Measurements from ENCODE around the gene MYO16.

Gene MYO16

DNA sequence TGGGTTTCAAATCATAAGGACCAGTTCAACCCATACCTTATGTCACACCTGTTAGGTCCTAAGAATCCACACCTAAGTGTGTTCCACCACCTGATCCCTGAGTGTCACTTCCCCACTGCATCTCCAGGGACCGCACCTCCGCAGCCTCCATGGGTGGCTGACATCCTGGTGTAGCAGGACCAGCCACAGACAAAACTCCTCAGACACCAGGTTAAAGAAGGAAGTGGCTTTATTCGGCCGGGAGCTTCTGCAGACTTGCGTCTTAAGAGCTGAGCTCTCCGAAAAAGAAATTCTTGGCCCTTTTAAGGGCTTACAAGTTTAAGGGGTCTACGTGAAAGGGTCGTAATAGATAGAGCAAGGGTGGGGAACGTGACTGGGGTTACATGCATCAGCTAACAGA is 509.9 kb downstream of the MYO16 start:
- ATAC-seq: no peak

DNA sequence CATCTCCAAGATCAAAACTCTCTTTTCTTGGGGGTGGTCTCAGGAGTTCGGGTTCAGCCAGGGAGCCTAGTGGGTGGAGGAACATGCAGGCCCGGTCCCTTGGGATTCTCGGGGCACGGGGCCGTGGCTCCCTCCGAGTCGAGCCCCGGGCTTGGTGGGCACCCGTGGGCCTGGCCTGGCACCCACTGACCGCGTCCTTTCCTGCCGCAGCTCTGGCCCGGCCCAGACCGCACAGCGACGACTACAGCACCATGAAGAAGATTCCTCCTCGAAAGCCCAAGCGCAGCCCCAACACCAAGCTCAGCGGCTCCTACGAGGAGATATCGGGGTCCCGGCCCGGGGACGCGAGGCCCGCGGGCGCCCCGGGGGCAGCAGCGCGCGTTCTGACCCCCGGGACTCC is 510.6 kb downstream of the MYO16 start:
- no peak for ATAC-seq

DNA sequence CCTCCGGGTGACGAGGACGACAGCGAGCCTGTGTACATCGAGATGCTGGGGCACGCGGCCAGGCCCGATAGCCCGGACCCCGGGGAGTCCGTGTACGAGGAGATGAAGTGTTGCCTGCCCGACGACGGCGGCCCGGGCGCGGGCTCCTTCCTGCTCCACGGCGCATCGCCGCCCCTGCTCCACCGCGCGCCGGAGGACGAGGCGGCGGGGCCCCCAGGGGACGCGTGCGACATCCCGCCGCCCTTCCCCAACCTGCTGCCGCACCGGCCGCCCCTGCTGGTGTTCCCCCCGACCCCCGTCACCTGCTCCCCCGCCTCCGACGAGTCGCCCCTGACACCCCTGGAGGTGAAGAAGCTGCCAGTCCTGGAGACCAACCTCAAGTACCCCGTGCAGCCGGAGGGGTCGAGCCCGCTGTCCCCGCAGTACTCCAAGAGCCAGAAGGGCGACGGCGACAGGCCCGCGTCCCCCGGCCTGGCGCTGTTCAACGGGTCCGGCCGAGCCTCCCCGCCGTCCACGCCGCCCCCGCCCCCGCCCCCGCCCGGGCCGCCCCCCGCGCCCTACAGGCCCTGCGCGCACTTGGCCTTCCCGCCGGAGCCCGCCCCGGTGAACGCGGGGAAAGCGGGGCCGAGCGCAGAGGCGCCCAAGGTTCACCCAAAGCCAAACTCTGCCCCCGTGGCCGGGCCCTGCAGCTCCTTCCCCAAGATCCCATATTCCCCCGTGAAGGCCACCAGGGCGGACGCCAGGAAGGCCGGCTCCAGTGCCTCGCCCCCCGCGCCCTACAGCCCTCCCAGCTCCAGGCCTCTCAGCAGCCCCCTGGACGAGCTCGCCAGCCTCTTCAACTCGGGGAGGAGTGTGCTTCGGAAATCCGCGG is 511.3 kb downstream of the MYO16 start:
- ATAC-seq: no peak

DNA sequence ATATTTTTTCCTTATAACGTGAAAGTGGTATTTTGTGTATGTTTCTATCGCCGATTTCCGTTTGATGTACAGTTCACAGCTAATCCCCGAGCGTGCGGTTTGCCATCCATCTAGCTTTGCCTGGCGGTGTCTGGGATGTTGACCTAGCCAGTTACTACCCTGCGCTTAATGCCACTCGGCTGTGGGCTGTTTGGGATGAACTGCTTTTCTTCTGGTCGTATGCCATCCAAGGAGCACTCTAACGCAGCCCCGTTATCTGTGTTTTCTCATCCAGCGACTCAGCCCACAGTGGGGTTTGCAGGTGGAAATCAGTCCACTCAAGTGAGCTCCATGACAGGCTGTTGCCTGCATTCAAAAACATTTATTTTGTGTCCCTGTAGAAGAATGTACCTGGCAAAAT is 512.3 kb downstream of the MYO16 start:
- no peak for ATAC-seq

DNA sequence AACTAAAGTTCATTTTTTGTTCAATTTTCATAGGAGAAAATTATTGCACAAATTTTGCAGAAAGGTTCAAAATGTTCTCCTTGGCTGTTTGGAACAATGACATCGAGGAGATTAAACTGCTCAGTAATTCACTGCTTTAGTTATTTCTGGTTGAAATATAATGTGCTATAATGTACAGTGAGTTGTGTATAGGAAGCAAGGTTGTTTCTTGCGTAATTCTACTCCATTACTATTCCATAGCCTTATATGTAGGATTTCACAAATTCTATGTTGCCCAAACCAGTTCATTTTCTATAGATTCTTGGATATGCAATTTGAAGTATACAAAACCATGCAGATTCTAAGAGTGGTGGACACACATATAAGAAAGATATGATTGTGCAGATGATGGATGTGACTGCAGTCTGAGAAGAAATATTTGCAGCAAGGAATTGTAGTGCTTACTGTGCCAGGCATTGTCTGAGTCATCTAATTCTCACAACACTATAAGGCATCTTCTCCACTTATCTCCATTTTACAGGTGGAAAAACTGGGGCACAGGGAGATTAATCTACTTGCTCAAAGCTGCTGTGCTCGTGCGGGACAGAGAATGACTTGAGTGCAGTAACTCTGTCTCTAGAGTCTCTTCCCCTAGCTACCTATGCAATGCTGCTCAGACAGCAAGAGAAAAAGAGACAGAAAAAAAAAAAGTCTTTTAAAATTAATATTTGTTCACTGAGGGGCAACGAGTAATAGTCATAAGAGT is 515.5 kb downstream of the MYO16 start:
- ATAC-seq: no peak

DNA sequence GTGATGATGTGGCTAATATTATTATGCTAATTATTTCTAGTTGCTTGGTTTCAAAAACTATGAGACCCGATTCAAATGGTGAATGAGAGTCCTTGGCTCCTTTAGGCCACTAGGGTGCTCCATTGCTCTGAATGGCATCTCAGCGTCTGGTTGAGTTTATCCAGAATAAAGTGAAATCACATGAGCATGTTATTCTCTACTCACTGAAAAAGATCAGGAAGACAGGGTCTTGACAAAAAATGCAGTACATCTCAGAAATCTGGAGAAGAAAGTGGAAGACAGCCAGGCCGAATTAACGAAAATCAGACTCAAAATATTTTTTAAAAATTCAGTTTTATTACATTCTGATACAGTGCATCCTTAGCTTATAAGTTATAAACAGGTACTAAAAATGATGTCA is 516.2 kb downstream of the MYO16 start:
- ATAC-seq: no peak

DNA sequence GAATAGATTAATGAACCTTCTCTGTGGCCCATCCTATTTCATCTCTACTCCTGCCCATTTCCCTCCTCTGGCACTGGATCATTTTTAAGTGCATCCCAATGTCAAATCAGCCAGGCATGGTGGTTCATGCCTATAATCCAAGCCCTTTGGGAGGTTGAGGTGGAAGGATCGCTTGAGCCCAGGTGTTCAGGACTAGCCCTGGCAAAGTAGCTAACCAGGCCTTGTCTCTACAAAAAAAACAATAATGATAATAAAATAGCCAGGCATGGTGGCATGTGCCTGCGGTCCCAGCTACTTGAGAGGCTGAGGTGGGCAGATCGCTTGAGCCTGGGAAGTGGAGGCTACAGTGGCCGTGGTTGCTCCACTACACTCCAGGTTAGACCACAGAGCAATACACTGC is 517.0 kb downstream of the MYO16 start:
- no peak for ATAC-seq

DNA sequence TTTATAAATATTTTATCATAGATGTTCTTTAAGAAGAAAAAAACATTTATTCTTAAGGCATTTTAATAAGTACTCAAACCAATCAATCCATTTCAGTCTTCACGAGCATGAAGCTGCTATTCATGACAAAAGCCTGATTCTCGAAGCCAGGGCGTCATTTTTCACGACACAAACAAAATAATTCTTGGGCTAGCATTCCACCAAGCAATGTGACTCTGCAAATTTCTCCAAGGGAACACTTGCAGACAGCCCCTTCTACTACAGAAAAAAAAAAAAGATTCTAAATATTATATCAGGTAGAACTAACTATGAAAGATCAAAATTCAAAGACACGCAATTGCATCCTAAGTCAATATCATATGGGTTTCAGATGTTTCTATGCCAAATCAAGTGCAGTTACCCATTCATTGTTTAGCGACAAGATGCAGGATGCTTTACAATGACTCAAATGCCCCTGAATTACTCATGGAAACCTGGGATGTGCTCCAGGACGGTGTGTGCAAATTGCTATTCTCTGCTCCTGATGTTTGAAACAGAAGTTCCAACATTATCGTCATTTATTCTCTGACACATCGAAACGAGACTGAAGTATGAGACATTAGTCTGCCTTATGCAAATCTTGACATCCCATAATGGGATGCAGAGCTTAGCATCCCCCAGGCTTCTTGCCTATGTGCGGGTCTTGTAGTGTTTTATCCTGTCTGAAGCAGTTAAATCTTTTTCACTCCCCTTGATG is 517.7 kb downstream of the MYO16 start:
- no peak for ATAC-seq

DNA sequence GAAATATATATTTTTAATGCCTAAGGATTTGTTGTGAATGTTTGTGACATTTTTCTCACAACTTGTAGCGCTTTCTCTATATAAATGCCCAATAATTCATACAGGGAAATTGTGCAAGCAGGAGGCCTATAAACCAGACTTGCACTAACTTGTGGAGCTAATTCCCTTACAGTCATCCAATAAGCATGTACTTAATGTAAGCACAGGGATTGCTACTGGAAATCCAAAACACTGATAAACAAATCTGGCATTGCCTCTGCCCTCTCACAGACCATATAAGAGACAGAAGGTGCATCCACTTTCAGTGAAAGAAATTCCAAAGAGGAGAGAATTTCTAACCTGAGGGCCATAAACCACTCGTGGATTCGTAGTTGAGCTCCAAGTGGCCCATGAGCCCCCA is 518.8 kb downstream of the MYO16 start:
- ATAC-seq: no peak

DNA sequence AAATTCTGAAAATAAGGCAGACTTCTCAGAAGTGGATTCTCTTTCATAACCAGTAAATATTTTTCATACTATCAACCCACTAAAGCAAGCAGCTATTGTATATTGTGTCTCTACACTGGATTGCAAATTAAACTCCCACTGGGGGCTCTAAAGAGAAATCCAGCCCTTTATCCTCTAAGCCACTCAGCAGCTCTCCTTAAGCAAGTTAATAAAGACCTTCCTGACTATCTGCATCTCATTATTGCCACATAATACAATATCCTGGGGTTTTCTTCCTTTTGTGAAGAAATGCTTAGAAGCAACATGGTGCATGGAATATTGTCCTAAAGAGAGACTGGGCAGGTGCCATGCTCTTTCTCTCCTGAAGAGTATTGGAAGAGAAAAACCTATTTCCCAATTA is 521.3 kb downstream of the MYO16 start:
- ATAC-seq: no peak

DNA sequence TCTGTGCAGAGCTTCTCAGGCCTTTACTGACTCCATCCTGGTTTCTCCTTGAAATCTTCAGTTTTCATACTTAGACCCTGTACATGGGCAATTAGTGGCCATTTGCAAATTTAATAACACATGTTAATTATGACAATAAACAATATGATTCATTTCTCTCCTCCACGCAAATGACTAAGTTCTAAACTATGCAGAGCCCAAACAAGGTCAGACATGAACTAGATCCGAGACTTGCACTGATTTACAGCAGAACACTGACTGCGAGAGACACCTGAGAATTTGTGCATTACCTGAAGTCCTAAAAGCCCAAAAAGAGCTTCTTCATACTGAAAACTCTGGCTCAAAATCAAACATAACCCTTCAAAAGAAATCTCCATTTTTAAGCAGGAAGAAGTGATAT is 521.8 kb downstream of the MYO16 start:
- no peak for ATAC-seq

DNA sequence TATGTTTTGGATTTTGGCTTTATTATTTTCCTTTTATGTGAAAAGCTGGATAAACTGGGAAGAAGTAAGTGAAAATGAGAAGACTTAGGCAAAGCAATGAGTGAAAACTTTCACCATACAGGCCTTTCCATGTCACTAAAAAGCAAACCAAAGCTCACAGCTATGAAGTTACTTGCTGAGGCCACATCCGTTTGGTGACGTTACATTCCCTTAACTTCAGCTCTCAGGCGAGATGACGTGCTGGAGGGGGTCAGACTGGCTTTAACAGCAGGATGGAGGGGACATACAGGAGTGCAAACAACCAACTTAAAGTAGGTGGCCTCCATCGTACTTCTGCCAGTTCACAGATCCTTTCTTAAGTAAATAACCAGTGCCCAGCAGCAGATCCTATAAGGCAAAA is 522.3 kb downstream of the MYO16 start:
- ATAC-seq: no peak

DNA sequence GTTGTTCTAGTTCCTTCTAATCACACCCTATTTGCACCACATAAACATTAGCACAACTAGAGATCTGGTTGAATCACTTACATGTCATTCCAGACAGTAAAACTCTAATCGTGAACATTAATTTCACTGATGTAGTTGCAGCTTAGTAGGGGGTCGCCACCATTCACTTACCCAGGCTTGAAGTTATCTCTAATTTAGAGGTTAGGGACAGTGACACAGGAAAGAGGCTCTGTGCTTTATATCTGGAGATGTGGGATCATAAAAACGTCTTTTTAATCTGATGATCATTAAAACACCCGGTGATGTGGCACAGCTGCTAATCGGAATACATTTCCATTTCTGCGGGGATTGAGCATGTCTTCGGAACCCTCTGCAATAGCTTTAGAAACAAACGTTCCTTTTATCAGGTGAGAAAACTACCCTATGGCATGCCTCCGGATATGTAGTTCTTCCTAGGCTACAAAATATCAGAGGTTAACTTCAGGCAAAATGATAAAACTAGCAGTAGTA is 523.0 kb downstream of the MYO16 start:
- no peak for ATAC-seq

DNA sequence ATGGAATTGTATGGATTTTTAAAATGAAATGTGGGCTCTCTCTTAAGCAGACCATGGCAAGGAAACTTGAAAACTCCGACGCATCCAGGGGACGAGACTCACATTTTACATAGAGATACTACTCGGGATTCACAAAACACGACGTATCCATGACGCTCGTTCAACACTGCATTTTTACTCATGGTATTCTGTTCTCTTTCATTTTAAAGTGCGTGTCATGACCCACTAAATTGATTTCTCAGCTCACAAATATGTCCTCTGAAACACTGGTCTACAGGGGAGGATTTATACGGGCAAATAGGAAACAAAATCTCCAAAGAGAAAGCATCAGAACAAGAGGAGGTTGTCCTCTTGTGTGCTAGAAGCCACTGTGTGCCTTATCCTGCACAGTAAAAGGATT is 523.5 kb downstream of the MYO16 start:
- no peak for ATAC-seq

DNA sequence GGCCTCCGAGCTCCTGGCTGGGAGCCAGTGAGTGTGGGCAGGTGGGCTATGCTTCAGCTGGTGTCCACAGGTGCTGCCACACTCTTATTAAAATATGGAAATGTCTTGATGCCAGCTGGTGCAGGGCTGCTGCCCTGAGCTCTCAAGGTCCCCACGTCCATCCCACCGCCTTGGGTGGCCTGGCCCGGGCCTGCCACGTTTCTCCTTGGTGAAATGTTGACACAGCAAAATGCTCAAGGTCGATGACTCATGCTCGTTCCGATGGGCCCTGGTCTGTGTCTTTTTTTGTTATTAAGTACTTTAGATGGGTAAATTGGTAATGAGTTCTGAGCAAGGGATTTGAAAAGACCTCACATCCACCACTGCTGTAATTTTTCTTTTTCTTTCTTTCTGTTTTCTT is 524.7 kb downstream of the MYO16 start:
- ATAC-seq: no peak

DNA sequence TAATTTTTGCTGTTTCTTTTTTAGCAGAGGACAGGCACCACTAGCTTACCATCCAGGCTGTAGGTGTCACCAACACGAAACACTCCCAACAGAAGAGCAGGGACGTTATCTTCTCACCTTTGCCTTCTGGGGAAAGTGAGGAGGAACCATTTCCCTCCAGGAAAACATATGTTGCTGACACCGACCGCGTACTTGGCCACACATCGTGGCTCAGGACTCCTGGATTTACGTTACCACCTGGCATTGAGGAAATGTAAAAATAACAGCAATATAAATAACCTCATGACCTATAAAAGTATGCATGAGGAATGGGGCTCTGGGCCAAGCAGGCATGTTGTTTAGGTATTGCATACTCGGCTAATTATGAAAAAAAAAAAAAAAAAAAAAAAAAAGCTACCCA is 525.1 kb downstream of the MYO16 start:
- no peak for ATAC-seq

DNA sequence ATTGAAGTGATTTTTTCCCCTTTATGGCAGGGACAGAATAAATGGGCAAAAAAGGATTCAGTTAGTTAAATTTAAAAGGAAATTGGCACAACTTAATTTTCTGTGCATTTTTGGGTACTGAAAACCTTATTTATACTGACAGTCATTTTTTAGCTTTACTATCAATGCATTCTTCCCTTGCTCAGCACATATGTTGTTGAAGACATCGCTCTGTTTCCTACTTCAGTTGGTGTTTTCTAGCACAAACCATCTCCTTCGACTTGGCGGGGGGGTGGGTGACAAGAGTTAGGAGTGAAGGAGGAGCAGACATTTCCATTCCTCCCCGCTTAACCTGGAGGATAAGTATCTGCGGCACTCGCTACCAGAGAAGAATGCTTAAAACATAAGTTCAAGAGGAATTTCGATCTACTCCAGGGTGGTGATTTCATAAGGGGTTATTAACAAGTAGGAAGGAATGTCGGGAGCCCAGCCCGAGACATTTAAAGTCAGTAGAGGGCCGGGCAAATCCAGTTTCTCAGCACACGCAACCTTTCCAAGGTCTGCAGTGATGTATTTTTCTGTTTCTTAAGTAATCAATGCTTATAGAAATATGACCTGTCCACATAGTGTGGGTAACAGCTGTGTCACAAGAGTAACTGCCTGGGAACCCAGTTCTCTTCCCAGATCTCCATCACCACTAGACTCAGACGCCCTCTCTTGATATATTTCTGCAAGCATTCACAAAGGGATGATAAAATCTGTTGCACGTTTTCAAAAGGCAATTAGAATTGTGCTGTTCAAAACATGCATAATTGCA is 525.8 kb downstream of the MYO16 start:
- ATAC-seq: no peak

DNA sequence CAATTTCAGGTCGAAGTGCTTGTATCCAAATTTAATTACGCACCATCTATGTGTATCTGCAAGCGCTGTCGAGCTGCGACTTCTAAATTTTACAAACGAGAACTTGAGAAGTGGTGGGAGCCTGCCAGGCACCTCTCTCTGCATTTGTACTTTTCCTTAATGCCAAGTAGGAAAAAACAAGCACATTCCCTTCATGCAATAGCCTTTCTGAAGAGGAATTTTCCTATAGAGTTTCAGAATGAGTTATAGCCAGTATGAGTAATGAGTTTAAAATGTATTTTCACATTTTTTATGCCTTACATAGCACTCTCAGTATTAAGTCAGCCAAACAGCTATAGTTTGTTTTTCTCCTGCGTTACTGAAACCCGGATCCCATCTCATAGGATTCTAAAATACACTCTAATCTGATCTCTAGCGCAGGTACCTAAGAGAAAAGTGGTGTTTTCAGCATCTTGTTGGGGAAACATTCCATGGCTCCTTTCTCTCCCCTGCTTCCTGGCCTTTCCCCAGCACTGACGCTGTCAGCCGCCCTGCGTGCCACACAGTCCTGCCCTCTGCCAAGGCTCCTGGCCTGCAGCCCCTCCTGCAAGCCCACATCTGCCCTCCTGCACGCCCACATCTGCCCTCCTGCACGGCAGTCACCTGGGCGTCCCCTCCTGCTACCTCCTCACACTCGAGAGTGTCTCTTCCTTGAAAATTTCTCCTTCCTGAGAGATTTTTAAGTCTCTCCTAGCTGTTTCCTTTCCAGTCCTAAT is 526.9 kb downstream of the MYO16 start:
- no peak for ATAC-seq

DNA sequence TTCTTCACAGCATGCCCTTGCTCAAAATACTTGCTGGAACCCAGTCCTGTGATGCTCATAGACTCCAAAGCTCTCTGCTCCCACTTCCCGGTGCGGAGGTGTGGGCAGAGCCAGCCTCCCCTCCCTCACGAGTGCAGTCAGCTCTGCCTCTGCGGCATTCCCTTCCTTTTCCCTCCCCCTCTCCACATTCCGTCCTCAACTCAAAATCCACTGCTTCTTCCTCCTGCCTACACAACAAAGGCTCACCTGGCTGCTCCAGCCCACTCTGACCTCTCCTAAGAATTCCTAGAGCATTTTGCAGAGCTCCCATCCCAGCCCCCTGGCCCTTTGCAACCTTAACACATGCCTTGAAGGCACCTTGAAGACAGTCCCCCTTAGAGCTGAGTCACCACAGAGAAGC is 527.9 kb downstream of the MYO16 start:
- no peak for ATAC-seq

DNA sequence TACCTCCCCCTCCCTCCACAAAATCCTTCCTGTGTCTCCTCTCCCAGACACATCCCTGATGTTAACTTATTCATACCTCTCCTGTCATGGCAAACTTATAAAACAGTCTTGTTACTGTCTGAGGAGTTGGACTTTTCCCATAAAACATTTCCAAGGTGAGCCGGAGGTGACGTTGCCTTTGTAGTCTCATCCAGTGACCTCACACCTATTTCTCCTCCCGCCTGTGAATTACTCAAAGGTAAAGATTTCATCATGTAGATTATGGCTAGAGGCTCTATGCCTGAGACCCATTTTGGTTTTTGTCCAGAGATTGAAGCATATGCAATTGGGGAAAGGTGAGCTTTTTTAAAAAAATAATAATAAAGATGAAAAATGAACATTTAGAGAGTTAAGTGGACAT is 529.0 kb downstream of the MYO16 start:
- ATAC-seq: no peak

DNA sequence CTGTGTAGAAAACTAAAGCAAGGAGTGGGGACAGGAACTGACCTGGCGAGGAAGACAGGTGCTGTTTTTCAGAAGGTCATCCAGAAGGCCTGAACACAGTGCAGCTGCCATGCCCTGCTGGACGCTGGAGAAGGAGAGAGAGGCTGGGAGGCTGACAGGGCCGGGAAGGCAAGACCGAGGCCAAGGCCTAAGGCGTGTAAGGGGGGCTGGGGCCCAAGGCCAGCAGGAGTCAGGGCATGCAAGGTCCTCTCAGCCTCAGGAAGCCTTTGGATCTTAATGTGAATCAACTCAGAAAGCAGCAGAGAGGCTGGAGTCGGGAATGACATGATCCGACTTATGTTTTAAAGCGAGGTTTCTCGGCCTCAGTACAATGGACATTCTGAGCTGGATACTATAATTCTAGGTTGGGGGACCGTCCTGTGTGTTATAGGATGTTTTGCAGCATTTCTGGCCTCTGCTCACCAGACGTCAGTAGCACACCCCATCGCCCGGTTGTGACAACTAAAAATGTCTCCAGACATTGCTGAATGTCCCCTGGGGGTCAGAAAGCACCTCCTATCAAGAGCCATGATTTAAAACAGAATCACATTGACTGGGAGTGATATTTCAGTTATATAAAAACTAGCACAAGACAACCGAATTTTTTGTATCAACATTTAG is 530.4 kb downstream of the MYO16 start:
- no peak for ATAC-seq

Measured in activated CD4-positive, CD25-positive, alpha-beta regulatory T cell treated with anti-CD3 and anti-CD28 coated beads, Interleukin-2, amount 50 U/mL, for 24 hours (primary cell).